ENCODE data around the gene KCNK18.

KCNK18 gene

DNA sequence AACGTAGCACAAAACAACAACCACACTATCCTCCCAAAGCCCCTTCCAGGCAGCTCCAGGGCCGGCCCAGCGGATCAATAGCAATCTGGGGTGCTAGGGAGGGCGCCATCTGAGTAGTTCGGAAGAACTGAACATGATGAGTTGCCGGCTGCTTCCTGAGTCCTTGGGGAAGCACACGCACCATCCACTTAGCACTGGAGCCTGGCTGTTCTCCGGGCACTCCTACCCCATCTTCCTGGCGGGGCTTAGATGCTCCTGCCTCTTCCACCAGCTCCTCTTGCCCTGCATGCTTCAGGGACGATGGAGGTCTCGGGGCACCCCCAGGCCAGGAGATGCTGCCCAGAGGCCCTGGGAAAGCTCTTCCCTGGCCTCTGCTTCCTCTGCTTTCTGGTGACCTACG, at the start of gene KCNK18:
Gene KCNK18 (plus strand): TSS at position 301 of the 400 bp plus-strand sequence. CDS start 0 bp downstream, at position 301.
- DNase-seq = no peak

DNA sequence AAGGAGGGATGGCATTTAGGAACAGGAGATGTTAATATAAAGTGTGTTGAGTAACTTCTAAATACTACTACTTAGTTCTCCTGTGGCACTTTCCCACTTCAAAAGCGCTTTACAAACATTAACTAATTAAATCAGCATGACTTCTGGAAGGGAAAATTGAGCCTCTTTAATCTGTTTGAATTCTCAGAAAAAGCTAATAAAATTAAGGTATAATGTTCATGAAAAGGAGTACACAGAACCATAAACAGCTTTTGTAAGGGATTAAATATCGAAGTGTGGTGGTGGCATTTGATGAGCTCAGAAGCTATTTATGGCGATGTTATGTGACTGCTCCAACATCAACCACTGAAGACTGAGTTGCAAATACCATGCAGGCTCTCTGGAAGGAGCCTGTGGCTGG, 49.0 kb upstream of the KCNK18 start:
- DNase-seq = no peak

DNA sequence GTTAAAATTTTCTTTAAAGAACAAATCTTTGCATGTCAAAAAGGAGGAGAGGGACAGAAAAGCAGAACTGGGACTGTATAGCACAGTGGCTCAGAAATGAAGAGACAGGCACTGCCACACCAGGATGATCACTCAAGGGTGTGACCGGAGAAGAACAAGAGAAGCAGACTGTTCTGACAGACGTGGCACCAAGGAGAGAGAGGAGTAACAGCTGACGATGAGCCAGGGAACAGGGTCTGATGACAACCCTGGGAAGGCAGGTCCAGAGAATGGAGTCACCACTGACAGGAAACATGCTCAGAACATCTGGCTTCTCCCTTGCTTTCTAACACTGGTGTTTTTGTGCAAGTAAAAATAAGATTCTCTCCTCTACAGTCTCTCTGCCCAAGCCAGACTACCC, 44.6 kb upstream of the KCNK18 start:
- DNase-seq = no peak

DNA sequence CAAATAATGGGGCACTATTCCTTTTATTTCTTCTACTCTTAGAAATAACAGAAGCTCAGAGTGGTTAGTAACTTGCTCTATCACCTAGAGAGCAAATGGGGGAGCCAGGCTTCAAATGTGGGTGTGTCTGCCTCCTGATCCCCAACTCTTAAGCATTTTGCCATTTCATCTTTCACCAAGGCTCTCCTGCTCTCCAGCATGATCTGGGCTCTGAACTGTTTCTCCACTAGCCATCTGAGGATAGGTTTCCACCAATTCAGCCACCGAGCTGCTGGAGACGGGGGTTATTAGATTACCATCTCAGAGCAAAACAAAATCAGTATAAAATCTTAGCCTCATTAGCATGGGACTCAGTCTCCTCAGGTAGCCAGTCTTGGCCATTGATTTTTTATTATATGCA, 39.0 kb upstream of the KCNK18 start:
- no peak for DNase-seq

DNA sequence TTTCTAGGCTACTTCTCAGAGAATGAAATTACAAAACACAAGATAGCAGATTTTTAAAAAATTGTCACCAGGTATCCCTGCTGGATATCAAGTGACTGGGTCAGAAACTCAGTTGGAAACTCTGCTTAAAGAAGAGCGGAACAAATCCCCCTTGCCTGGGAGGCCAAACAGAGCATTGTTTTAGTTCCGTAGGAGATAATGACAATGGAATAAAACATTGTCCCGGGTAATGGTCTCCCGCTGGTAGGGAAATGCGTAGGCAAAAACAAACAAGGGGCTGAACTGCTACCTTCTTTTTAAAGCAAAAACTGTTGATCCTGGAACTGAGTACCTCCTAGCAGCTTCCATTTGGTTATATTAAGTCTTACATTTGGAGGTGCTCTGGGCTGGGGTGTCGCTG, 37.9 kb upstream of the KCNK18 start:
- no peak for DNase-seq

DNA sequence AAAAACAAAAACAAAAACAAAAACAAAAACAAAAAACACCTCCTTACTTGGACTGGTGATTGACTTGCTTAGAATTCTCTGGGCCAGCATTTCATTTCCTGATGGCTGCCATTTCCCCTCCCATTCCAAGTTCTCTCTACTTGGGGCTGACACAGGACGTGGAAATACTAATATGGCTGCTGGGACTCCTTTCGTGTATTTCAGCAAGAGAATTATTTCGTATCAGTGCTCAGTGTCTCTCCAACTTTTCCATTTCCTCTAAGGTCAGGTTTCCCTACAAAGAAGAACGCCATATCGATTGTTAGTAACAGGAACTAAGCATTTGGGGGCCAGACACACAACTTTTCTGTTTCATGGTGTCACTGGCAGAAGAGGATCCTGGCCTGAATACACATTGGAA, 36.7 kb upstream of the KCNK18 start:
- DNase-seq = no peak

DNA sequence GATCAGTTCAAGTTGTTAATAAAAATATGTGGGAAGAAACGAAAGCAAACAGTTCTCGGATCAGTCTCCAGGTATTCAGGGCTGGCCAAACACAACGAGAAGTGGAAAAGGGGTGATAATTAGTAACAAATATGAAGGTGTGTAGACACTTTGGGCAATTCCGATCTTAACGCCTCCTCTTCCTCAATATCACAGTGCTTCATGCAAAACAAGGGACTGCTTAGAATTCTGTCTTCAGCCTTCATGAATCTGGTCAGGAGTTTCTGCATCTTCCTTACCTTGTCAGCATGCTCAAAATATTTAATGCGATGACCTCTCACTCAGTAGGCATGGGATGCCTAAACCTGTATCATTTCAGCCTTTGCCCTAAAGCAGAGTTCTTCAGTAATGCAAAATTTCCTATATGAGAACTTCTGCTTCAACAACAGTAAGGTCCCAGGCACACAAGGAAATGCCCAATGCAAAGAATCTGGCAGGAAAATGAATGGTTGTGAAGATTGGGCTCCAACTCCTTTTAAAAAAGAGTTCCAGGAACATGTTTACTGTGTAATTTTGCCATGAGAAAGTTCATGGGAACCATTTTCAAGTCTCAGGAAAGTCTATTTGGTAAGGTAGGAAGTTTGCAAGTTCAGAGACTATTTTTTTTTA, 35.8 kb upstream of the KCNK18 start:
- DNase-seq = no peak

DNA sequence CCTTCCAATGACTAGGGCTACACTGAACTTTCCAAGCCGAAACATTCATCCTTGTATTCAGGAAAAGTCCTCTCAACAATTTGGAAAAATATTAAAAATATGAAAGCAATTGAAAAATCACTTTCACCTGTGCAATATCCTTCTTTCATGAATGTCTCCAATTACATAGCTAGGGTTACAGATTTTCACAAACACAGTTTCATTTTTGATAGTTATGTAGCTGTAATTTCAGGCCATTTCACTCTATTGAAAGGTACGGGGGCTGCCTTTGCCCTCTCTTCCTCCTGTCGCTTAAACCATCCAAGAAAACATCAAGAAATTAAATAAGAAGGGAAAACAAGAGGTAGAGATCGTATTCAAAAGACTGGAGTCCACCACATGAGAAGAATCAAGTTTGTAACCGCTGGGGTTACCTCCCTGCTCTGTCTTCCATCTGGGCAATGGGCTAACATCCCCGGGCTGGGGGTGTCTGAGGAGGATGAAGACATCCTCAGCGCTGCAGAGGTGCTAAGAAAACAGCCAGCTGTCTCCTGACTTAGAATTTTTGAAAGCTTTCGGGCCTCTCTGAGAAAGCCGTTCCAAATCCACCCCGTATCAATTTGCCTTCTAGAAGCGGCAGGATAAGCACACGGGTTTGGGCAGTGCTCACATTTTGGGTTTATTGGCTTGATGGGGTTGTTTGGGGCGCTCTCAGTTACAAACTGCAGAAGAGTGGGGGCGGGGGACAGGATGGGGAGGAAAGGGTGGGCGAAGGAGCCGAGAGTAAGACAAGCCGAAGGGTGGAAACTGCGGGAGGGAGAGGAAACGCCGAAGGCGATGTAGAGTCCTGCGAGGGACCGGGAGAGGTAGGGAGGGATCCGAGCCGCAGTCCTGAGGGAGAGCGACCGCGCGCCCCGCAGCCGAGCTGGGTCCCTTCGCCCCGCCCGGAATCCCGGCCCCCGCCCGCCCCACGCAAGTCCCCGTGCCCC, 34.9 kb upstream of the KCNK18 start:
- no peak for DNase-seq

DNA sequence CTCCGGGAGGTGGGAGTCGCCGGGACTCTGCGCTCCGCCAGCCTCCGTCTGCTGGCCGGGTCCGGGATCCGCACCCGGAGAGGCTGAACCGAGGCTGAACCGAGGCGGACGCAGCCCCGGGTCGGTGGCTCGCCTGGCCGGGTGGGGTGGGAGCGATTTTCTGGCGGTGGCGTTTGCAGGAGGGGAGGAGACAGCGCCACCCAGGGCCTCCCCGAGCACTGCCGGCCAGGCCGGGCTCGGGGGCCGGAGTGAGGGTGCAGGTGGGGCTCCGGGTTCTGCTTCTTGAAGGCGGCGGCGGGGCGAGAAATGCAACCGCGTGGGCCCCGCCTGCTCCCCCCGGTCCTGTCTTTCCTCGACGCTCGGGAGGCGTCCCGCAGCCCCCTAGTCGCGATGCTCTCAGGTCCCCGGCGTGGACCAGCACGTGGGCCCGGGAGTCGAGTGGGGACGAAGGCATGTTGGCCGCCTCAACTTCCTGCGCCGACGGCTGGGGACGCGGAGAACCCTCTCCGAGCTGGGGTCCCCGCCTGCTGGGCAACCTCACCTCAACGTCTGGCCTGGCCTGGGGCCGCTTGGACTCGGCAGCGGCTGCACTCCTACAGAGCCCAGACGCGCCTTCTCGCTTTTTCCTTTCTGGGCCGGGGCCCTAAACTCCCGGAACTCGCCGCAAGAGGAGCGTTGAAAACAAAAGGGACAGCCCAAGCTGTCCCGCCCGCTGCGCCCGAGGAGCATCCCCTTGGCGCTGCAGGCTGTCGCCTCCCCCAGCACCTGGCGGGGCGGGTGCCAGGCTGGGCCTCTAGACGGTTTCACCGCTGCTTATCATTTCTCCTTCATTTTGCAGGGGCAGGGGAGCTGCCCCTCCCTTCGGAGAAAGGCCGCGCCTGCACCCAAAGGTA, 34.0 kb upstream of the KCNK18 start:
- DNase-seq = no peak

DNA sequence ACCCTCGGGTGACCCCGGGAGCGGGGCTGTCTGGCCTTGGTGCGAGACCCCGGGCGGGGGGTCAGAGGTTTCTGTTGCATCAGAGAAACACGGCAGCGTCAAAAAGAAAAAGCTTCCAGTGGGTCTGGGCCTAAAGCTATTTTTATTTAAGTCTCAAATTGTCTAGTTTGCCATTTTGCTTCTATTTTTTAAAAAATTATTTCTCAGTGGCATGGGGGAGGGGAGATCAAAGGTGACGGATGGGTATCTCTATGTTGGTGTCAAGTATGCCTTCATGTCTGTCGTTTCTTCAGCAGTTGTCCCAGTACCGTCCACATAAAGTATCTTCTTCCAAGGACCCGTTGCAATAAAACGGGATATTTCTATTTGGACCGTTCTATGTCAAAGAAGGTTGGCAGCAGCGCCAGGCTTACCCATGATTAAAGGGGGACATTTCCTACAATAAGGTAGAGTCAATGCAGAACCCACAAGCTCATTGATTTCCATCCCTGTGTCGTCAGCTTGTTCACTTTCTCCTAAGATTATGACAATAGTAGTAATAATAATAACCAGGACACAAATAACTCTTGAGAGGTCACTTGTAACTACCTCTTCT, 33.2 kb upstream of the KCNK18 start:
- no peak for DNase-seq

DNA sequence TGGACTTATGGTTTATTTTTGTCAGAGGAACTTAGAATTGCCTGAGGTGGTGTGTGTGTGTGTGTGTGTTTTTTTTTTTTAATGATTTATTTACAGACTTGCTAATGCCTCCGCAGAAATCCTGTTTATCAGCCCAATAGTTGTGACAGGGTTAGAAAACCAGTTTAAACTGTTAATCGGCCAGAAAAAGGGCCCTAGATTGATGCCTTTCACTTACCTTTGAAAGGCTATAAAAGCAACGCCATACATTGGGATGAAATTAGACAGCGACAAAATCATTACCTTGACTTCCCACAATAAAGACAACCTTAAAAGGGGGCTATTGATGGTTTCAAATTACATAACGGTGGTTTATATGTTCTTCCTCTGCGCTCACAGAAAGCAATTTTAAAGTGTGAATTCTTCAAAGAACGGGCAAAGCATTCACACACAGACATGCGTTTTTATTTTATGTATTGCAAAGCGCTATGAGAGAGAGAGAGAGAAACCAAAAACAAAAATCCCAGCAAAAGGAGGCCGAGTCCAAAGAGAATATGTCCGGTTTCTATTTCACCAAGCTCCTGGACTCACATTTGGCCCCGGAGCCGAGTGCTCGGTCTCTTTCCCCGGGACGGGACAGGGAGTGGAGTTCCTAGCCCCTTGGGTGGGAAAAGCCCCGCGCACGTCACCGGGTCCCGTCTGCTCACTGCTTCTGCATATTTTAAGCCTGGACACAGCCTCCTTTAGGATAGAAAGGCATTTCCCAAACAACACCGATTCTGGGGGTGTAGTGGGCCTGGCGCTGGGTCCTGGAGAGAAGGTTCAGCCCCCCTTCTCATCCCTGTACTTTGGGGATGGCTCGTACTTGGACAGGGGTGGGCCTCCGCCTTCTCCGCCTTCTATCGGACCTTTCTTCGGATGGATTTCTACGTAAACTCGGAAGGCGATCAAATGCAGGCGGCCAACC, 32.4 kb upstream of the KCNK18 start:
- no peak for DNase-seq

DNA sequence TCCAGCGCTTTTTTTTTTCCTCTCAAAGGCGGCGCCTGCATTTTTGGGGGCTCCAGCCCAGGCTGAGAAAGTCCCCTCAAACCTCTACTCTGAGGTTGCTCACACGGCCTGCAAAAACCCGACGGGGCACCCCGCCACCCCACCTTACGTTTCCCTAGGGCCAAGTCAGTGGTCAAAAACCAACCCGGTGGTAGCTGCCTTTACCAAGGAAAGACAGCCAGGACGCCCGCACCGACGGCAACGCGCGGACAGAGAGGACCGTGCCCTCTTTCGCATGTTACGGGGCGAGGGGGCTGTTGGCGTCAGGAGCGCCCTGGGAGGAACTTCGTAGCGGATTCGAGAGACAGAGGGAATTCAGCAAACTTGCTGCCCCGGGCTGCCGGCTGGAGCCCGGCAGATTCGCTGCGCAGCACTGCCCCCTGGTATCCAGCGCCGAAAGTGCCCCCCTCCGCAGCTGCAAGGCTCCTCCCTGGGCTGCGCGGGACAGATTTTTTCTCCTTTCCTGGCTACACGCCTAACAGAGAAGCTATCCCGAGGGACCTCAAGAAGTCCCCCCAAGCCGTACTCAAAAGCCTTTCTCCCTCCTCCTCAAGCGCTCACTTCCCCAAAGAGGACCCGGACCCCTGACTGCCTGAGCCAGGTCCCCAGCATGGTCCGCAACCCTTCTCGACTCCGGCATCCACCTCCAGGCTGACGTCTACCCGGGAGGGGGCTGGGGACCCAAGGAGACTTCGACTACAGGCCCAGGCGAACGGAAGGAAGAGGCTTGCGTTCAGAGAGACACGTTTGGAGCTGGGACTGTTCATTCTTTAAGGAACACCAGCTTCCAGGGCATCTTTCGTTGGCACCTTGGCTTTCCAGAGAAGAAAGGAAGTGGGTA, 31.5 kb upstream of the KCNK18 start:
- peak; percentile 22 for DNase-seq

DNA sequence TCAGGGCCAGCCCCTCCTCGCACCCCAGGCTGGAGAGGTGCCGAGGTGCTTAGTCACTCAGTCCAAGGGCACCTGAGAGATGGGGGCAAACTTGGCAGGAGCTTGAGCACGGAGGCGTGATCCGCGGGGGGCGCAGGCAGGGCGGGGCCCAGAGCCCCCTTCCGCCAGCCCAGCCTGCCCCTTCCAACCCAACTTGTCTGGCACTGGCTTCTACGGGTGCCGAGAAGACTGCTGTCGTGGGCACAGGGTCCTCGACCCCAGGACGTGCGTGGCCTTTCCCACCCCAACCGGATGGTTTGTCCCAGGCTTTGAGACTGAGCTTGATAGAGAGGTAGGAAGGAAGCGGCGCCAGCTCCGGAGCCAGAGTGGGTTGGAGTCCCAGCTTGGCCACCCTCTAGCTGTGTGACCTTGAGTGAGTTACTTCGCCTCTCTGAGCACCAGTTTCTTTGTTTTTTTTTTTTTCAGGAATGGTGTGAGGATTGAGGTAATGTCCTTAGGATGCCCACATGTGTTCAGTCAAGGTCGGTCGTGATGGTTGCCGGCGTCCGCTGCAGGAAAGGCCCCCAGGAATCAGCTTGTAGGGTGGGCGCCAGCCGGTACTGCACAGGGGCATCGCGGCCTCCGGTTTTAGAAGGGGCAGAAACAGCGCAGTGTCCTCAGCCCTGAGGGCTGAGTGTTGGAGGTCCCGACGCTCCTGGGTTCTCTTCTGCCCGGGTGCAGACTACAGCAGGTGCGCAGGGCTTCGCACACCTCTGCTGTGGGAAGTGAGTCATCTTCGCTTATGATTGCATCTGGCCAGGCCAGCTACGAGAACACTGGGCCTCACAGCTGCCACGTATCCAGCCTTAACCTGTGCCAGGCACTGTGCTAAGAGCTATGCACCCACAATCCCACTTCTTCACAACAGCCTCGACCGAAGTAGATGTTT, 30.6 kb upstream of the KCNK18 start:
- peak; percentile 17 for DNase-seq

DNA sequence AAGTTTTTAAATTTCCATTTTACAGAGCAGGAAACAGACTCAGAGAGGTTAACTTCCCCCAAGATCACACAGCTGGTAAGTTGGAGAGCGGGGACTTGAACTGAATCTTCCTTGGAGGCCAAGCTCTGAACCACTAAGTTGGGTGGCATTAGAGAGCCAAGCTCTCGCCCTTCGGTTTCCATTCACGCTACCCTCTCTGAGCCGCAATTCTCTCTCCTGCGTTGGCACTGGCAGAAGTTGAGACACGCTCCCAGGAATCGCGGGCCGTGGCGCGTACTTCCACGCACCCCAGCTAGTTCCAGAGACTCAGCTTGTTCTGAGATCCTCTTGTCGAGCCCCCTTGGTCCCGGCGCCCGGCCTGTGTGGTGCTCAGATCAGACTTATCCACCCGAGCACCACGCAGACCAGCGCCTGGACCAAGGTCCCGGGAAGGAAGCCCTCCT, 29.9 kb upstream of the KCNK18 start:
- no peak for DNase-seq

DNA sequence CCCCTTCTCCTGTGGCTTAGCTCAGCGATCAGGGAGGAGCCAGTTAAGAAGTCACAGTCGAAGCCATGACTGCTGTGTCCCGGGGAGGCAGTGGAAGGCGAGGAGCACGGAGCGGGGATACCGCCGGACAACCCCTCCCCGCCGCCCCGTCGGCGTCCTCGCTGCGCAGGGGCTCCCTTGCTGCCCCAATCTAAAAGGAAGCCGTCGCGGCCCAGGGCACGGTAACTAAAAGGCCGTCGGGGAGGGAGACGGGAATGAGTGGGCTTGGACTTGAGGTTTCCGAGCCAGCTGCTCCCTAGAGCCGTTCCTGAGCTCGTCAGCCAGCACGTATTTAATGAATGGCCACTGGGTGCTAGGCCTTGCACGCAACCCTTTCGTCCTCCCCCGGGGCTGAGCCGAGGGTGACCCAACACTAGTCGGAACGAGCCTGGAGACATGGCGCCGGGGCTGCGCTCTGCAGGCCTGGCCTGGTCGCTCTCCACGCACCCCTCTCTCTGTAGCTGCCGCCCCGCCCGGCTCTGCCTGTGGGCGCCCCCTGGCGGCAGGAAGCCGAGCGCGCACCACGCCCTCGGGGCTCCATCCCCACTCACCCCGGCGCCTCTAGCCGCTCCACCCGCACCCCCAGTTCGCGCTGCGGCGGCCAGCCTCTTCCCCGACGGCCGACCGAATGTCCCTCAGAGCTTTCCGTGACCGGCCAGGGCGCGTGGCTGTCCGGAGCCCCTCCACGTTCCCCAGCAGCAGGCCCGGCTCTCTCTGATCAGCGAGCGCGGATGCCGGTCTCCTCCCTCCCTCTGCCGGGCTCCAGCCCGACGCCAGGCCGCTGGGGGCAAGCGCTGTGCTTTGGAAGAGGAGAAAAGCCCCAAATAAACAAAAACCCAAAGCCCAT, 29.3 kb upstream of the KCNK18 start:
- DNase-seq = peak; percentile 77

DNA sequence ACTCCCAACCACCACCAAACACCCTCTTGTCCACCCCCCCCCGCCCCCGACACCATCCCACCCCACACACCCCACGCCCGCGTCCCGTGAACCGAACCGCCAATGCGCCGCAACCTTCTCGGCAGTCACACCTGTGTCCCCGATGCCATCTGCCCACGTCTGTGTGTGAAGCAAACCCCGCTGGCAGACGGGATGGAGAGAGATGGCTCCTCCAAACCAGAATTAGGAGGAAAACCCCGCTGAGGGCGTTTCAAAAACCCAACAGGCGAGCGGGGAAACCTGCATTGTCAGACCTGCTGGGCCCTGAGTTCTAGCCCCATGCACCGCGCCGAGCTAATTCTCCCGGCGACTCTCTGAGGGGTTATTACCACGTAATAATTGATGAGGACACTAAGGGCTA, 28.6 kb upstream of the KCNK18 start:
- DNase-seq = no peak

DNA sequence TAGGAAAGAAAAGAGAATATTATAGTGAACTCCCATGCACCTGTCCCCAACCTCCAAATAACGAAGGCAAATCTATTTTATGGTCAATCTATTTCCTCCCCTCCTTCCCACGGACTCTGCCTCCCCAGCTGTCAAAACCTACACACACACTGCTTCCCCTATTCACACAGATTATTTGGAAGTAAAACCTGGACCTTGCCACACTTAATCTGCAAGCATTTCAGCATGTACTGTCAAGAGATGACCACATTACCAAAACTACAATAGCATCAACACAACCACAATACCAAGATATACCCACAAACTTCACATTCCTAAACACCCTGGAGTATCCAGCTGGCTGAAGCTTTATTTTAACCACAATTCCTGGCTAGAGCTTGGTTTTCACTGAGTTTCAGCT, 27.8 kb upstream of the KCNK18 start:
- DNase-seq = no peak

DNA sequence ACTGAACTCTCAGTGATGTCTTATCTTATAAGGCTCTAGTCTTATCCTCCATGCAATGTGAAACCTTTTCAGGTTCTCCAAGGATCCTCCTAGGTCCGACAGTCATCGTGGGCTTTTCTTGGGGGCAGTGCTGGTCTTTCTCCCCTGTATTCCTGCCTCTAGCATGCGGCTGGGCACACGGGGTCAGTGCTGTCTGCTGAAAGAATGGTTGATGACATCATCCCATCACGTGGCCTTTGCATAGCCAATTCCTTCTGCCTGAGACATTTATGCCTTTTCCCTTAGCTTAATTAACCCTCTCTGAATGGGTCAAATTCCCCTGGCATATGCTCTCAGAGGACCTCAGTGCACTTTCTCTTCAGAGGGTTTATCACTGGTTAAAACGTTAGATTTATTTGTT, 27.0 kb upstream of the KCNK18 start:
- DNase-seq = no peak
